22Rv1 (cell line): Measurements from ENCODE around the gene SETBP1.

Source experiments
- ZFX ChIP-seq: fragments of 450-650 bp; IDR thresholded peaks from 2 replicates; pipeline ENCODE4 v1.6.1; 2017; ENCODE audit warnings: antibody characterized with exemption, borderline replicate concordance
- TF ChIP-seq, protein P1 (sequence below): fragments of 450-650 bp; IDR thresholded peaks from 2 replicates; pipeline ENCODE4 v1.5.1; 2017; ENCODE audit warnings: mild to moderate bottlenecking

DNA sequence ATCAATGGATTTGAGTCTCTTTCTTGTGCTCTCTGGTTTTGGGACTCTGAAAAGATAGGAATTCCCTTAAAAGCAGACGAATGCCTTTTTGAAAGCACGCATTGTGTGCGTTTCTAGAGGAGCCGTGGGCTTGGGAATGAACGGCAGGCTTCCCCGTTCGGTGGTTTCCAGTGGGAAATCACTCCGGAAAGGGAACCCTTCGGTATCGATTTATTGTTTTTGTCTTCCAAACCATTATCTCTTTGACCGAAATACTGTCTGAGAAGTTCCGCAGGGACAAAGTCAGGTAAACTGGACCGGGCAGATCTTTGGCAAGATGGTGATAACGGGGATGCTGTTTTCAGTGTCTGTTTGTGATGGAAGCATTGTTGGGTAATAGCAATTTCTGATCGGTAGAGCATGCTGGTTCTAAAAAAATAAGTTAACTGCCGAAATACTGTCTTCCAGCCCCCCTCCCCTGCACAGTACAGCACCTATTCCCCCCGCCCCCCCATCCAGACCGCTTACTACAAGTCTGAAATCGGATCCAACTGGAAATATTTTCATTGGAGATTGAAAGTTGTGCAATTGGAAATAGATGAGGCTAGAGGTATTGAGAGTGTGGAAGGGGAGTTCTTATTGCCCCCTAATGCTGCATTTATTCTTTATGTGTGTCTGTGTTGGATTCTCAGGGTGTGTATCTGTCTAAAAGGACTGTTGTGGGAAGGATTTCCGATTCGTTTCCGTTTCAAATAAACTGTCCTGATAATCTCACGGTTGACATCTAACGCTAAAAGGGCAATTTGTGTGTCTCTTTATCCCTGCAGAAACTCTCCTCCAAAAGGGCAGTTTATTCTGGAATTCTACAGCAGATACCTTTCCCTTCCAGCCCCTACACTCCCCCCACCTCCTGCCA, 635 bp downstream of the SETBP1 start:
- TF ChIP-seq, protein P1, sequence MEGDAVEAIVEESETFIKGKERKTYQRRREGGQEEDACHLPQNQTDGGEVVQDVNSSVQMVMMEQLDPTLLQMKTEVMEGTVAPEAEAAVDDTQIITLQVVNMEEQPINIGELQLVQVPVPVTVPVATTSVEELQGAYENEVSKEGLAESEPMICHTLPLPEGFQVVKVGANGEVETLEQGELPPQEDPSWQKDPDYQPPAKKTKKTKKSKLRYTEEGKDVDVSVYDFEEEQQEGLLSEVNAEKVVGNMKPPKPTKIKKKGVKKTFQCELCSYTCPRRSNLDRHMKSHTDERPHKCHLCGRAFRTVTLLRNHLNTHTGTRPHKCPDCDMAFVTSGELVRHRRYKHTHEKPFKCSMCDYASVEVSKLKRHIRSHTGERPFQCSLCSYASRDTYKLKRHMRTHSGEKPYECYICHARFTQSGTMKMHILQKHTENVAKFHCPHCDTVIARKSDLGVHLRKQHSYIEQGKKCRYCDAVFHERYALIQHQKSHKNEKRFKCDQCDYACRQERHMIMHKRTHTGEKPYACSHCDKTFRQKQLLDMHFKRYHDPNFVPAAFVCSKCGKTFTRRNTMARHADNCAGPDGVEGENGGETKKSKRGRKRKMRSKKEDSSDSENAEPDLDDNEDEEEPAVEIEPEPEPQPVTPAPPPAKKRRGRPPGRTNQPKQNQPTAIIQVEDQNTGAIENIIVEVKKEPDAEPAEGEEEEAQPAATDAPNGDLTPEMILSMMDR, result no peak
- TF ChIP-seq ZFX, result no peak
